HepG2 (cell line): Measurements from ENCODE around the gene CFAP99. TPM values are rescaled to one million over a fixed set of nuclear protein-coding genes. Genes with fewer than 3 reads are reported as not detected.

Experiments used
- ATF1 ChIP-seq: IDR thresholded peaks from 2 replicates; pipeline ENCODE4 v1.6.1; 2016; ENCODE audit warnings: mild to moderate bottlenecking, control low read depth
- CEBPG ChIP-seq: IDR thresholded peaks from 2 replicates; pipeline ENCODE4 v1.6.1; 2016
- REXO4 ChIP-seq: sonication (generic); formaldehyde crosslinking; IDR thresholded peaks from 2 replicates; pipeline ENCODE4 v1.8.0; 2022; ENCODE audit warnings: missing genetic modification reagents, mild to moderate bottlenecking, borderline replicate concordance
- TAF1 ChIP-seq: sonication (generic); formaldehyde crosslinking; IDR thresholded peaks from 2 replicates; pipeline ENCODE4 v1.4.0; 2020; ENCODE audit warnings: missing genetic modification reagents
- ZBTB44 ChIP-seq: sonication (generic); formaldehyde crosslinking; IDR thresholded peaks from 2 replicates; pipeline ENCODE4 v1.4.0; 2020; ENCODE audit warnings: missing genetic modification reagents
- ZNF382 ChIP-seq: sonication (generic); formaldehyde crosslinking; IDR thresholded peaks from 2 replicates; pipeline ENCODE4 v1.5.0; 2020; ENCODE audit warnings: missing genetic modification reagents, mild to moderate bottlenecking, borderline replicate concordance
- ZNF430 ChIP-seq: sonication (generic); formaldehyde crosslinking; IDR thresholded peaks from 2 replicates; pipeline ENCODE4 v1.9.0; 2021; ENCODE audit warnings: mild to moderate bottlenecking, missing genetic modification reagents
- ZNF557 ChIP-seq: sonication (generic); formaldehyde crosslinking; IDR thresholded peaks from 2 replicates; pipeline ENCODE4 v1.4.0; 2020; ENCODE audit warnings: missing genetic modification reagents
- ZNF605 ChIP-seq: sonication (generic); formaldehyde crosslinking; IDR thresholded peaks from 2 replicates; pipeline ENCODE4 v1.8.0; 2022; ENCODE audit warnings: mild to moderate bottlenecking, missing genetic modification reagents
- ZNF749 ChIP-seq: sonication (generic); formaldehyde crosslinking; IDR thresholded peaks from 2 replicates; pipeline ENCODE4 v1.8.0; 2022; ENCODE audit warnings: mild to moderate bottlenecking, missing genetic modification reagents, moderate library complexity, borderline replicate concordance
- polyA plus RNA-seq, 8 experiments: library from polyadenylated mRNA; depleted of rRNA in 3 of 8; stranded (reverse) in 7 of 8; unstranded in 1 of 8; fragments of >200 nt; fragmentation: Illumina TruSeq in 4 of 8; extraction: Trizol in 4 of 8; gene quantifications; 2 replicates each; pipeline versions ENCODE4 v1.2.1 to v1.2.3, GENCODE V29; 2011 to 2016; ENCODE audit warnings: low read depth in 4 of 8, missing spikeins in 1 of 8, mixed read lengths in 1 of 8; ENCODE audit not compliant: insufficient read depth in 1 of 8
- total RNA-seq, 5 experiments: library from RNA; depleted of rRNA; stranded (reverse); fragments of >200 nt; fragmentation: Illumina TruSeq; extraction: Trizol; gene quantifications; 2 replicates each; pipeline ENCODE4 v1.2.3, GENCODE V29; 2016; ENCODE audit warnings: low read depth in 1 of 5
- TF ChIP-seq, protein P1 (sequence below), 2 experiments: IDR thresholded peaks; 2 replicates each; pipeline ENCODE4 v1.6.1; 2011 to 2012; ENCODE audit warnings: low read length in 2 of 2, borderline replicate concordance in 1 of 2, low read depth in 1 of 2, mild to moderate bottlenecking in 1 of 2, moderate library complexity in 1 of 2
- TF ChIP-seq, protein P2 (sequence below): sonication (generic); formaldehyde crosslinking; IDR thresholded peaks from 2 replicates; pipeline ENCODE4 v1.4.0; 2020; ENCODE audit warnings: missing genetic modification reagents, low read depth, mild to moderate bottlenecking, borderline replicate concordance
- TF ChIP-seq, protein P3 (sequence below): IDR thresholded peaks from 2 replicates; pipeline ENCODE4 v1.6.1; 2016
- TF ChIP-seq, protein P4 (sequence below): sonication (generic); formaldehyde crosslinking; conservative IDR thresholded peaks from 2 replicates; pipeline ENCODE4 v1.4.0; 2020; ENCODE audit warnings: mild to moderate bottlenecking, missing genetic modification reagents, moderate library complexity
- TF ChIP-seq, protein P5 (sequence below): conservative IDR thresholded peaks from 2 replicates; pipeline ENCODE4 v1.6.1; 2018; ENCODE audit warnings: missing genetic modification reagents

Gene CFAP99
- total and polyA plus RNA-seq, 2 of the 13 experiments (the other 11 are each of a cell fraction or from before 2014, with no cell fraction given), result not detected

- TF ChIP-seq, protein P1, sequence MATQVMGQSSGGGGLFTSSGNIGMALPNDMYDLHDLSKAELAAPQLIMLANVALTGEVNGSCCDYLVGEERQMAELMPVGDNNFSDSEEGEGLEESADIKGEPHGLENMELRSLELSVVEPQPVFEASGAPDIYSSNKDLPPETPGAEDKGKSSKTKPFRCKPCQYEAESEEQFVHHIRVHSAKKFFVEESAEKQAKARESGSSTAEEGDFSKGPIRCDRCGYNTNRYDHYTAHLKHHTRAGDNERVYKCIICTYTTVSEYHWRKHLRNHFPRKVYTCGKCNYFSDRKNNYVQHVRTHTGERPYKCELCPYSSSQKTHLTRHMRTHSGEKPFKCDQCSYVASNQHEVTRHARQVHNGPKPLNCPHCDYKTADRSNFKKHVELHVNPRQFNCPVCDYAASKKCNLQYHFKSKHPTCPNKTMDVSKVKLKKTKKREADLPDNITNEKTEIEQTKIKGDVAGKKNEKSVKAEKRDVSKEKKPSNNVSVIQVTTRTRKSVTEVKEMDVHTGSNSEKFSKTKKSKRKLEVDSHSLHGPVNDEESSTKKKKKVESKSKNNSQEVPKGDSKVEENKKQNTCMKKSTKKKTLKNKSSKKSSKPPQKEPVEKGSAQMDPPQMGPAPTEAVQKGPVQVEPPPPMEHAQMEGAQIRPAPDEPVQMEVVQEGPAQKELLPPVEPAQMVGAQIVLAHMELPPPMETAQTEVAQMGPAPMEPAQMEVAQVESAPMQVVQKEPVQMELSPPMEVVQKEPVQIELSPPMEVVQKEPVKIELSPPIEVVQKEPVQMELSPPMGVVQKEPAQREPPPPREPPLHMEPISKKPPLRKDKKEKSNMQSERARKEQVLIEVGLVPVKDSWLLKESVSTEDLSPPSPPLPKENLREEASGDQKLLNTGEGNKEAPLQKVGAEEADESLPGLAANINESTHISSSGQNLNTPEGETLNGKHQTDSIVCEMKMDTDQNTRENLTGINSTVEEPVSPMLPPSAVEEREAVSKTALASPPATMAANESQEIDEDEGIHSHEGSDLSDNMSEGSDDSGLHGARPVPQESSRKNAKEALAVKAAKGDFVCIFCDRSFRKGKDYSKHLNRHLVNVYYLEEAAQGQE (IDR thresholded peaks at IDR 0.05; ENCODE audit: borderline replicate concordance in 1 of 2, low read depth in 1 of 2, low read length in 2 of 2), result no peak
- TF ChIP-seq ZBTB44 (no peak), ZNF749 (CRISPR knock-in tag) (no peak), CEBPG (peak; percentile 6; the same call in 1 of the 2 replicates), ATF1 (CRISPR knock-in tag) (peak; percentile 77), ZNF430 (CRISPR knock-in tag) (no peak), ZNF382 (no peak), REXO4 (CRISPR knock-in tag) (no peak), ZNF605 (CRISPR knock-in tag) (no peak), TAF1 (CRISPR knock-in tag) (peak; percentile 4; the same call in 1 of the 2 replicates), ZNF557 (CRISPR knock-in tag) (no peak)
- TF ChIP-seq, protein P2, sequence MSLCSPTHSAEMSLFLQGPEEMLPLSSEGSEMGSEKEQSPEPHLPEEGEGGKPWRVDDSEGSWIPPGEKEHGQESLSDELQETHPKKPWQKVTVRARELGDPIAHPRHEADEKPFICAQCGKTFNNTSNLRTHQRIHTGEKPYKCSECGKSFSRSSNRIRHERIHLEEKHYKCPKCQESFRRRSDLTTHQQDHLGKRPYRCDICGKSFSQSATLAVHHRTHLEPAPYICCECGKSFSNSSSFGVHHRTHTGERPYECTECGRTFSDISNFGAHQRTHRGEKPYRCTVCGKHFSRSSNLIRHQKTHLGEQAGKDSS, result no peak
- TF ChIP-seq, protein P3, sequence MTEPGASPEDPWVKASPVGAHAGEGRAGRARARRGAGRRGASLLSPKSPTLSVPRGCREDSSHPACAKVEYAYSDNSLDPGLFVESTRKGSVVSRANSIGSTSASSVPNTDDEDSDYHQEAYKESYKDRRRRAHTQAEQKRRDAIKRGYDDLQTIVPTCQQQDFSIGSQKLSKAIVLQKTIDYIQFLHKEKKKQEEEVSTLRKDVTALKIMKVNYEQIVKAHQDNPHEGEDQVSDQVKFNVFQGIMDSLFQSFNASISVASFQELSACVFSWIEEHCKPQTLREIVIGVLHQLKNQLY (CRISPR knock-in tag), result no peak
- TF ChIP-seq, protein P4, sequence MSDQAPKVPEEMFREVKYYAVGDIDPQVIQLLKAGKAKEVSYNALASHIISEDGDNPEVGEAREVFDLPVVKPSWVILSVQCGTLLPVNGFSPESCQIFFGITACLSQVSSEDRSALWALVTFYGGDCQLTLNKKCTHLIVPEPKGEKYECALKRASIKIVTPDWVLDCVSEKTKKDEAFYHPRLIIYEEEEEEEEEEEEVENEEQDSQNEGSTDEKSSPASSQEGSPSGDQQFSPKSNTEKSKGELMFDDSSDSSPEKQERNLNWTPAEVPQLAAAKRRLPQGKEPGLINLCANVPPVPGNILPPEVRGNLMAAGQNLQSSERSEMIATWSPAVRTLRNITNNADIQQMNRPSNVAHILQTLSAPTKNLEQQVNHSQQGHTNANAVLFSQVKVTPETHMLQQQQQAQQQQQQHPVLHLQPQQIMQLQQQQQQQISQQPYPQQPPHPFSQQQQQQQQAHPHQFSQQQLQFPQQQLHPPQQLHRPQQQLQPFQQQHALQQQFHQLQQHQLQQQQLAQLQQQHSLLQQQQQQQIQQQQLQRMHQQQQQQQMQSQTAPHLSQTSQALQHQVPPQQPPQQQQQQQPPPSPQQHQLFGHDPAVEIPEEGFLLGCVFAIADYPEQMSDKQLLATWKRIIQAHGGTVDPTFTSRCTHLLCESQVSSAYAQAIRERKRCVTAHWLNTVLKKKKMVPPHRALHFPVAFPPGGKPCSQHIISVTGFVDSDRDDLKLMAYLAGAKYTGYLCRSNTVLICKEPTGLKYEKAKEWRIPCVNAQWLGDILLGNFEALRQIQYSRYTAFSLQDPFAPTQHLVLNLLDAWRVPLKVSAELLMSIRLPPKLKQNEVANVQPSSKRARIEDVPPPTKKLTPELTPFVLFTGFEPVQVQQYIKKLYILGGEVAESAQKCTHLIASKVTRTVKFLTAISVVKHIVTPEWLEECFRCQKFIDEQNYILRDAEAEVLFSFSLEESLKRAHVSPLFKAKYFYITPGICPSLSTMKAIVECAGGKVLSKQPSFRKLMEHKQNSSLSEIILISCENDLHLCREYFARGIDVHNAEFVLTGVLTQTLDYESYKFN, result no peak
- TF ChIP-seq, protein P5, sequence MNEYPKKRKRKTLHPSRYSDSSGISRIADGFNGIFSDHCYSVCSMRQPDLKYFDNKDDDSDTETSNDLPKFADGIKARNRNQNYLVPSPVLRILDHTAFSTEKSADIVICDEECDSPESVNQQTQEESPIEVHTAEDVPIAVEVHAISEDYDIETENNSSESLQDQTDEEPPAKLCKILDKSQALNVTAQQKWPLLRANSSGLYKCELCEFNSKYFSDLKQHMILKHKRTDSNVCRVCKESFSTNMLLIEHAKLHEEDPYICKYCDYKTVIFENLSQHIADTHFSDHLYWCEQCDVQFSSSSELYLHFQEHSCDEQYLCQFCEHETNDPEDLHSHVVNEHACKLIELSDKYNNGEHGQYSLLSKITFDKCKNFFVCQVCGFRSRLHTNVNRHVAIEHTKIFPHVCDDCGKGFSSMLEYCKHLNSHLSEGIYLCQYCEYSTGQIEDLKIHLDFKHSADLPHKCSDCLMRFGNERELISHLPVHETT (CRISPR knock-in tag), result no peak
Measured at GRCh38 chr4:2418650-2419571, at the start of gene CFAP99 (continued).
